A549 (cell line): Measurements from ENCODE around the gene ZNF211.

Source experiments
- CBX2 ChIP-seq: fragments of 200-600 bp; sonication (generic); IDR thresholded peaks from 2 replicates; pipeline ENCODE4 v1.6.1; 2016; ENCODE audit warnings: low read depth, mild to moderate bottlenecking, borderline replicate concordance
- EP300 ChIP-seq, 2 experiments: fragments of >200 bp; sonication (Bioruptor Twin); formaldehyde crosslinking; IDR thresholded peaks; 2 replicates in 1 of 2; 3 replicates in 1 of 2; pipeline ENCODE4 v1.6.1; 2016 to 2017
- ESRRA ChIP-seq: fragments of 150-350 bp; IDR thresholded peaks from 2 replicates; pipeline ENCODE4 v1.6.1; 2014; ENCODE audit warnings: mild to moderate bottlenecking, low read length, borderline replicate concordance
- FOSL2 ChIP-seq, 2 experiments: fragments of 450-650 bp in 1 of 2; fragments of >200 bp in 1 of 2; sonication (Bioruptor Twin) in 1 of 2; formaldehyde crosslinking; IDR thresholded peaks; 2 replicates each; pipeline versions ENCODE4 v1.5.0 to v1.6.1; 2016 to 2020; ENCODE audit warnings: mild to moderate bottlenecking in 1 of 2, moderate library complexity in 1 of 2
- MAFK ChIP-seq: fragments of 450-650 bp; IDR thresholded peaks from 2 replicates; pipeline ENCODE4 v1.6.1; 2014; ENCODE audit not compliant: partially characterized antibody
- PHF8 ChIP-seq: fragments of 200-600 bp; sonication (generic); IDR thresholded peaks from 2 replicates; pipeline ENCODE4 v1.6.1; 2016; ENCODE audit warnings: low read depth, mild to moderate bottlenecking, antibody characterized with exemption, moderate library complexity, borderline replicate concordance
- POLR2A ChIP-seq: IDR thresholded peaks from 2 replicates; pipeline ENCODE4 v1.6.1; 2012; ENCODE audit warnings: mild to moderate bottlenecking, low read length
- TF ChIP-seq, protein P1 (sequence below): fragments of >200 bp; sonication (Bioruptor Twin); formaldehyde crosslinking; IDR thresholded peaks from 3 replicates; pipeline ENCODE4 v1.5.1; 2016
- TF ChIP-seq, protein P2 (sequence below): fragments of 150-350 bp; IDR thresholded peaks from 2 replicates; pipeline ENCODE4 v1.6.1; 2014; ENCODE audit warnings: low read depth, mild to moderate bottlenecking, low read length

DNA sequence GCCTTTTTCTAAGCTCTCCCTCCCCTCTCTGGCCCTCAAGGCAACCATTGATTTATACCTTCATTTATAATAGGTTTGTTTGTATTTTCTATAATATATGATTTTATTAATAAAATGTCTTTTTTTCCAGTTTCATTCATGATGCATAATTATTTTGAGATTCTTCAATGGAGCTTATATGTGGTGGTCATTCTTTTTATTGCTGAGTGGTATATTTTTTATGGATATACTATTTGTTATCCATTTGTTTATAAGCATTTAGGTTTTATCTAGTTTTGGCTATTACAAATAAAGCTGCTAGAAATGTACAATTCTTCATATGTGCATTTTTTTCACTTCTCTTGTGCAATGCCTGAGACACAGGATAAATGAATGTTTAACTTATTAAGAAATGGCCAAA, 10.8 kb downstream of the ZNF211 start:
- TF ChIP-seq, protein P1, sequence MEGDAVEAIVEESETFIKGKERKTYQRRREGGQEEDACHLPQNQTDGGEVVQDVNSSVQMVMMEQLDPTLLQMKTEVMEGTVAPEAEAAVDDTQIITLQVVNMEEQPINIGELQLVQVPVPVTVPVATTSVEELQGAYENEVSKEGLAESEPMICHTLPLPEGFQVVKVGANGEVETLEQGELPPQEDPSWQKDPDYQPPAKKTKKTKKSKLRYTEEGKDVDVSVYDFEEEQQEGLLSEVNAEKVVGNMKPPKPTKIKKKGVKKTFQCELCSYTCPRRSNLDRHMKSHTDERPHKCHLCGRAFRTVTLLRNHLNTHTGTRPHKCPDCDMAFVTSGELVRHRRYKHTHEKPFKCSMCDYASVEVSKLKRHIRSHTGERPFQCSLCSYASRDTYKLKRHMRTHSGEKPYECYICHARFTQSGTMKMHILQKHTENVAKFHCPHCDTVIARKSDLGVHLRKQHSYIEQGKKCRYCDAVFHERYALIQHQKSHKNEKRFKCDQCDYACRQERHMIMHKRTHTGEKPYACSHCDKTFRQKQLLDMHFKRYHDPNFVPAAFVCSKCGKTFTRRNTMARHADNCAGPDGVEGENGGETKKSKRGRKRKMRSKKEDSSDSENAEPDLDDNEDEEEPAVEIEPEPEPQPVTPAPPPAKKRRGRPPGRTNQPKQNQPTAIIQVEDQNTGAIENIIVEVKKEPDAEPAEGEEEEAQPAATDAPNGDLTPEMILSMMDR, result no peak
- TF ChIP-seq ESRRA (no peak), POLR2A (no peak), PHF8 (no peak), CBX2 (no peak), MAFK (peak; percentile 28), FOSL2 (IDR thresholded peaks at IDR 0.05) (no peak), FOSL2 (CRISPR knock-in tag; IDR thresholded peaks at IDR 0.05) (no peak), EP300 (IDR thresholded peaks at IDR 0.05) (no peak)
- TF ChIP-seq, protein P2, sequence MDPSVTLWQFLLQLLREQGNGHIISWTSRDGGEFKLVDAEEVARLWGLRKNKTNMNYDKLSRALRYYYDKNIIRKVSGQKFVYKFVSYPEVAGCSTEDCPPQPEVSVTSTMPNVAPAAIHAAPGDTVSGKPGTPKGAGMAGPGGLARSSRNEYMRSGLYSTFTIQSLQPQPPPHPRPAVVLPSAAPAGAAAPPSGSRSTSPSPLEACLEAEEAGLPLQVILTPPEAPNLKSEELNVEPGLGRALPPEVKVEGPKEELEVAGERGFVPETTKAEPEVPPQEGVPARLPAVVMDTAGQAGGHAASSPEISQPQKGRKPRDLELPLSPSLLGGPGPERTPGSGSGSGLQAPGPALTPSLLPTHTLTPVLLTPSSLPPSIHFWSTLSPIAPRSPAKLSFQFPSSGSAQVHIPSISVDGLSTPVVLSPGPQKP, result no peak
